DMS53 treated with DMSO at 0.1 percent for 48 hours (cell line): ENCODE measurements around the gene CYP2D6.
"Not testable (repeated sequence)": the region's sequence is repeated elsewhere in the genome, so short reads cannot be mapped to it uniquely, and the experiment has no call there.

Source experiments
- DNase-seq: peaks from one replicate; lab custom pipeline; 2025; ENCODE audit not compliant: unreplicated experiment; lab: John Stamatoyannopoulos, UW

CYP2D6 gene

GRCh38 chr22:42134100-42135020 lies 3.8 kb upstream of the CYP2D6 start:
- DNase-seq = no peak

DNA sequence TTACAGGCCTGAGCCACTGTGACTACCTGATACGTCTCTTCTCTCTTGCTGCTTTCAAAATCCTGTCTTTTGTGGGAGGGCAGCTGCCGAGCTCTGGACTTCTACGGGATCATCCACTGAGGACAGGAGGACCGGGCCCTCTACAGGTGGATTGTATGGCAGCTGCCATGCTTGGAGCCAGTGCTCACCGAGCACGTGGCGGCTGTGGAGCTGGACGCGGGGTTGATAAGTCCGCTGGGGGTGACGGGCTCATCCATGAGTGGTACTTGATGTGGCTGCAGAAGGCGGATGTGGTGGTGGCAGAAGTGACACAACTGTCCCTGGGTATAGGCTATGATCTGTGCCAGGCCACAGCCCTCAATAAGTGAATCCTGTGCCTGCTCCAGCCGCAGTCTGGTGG lies 1.8 kb upstream of the CYP2D6 start:
- no peak for DNase-seq

- no peak for DNase-seq
Observed at GRCh38 chr22:42131562-42131961, 952 bp upstream of the CYP2D6 start.

DNA sequence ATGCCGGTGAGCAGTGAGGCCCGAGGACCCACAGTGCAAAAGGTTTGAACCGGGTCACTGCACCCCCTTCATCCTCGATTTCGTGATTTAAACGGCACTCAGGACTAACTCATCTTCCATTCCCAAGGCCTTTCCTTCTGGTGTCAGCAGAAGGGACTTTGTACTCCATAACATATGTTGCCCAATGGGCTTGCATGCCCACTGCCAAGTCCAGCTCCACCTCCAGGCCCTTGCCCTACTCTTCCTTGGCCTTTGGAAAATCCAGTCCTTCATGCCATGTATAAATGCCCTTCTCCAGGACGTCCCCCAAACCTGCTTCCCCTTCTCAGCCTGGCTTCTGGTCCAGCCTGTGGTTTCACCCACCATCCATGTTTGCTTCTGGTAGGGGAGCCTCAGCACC lies 428 bp downstream of the CYP2D6 start:
- not testable (repeated sequence) for DNase-seq

- not testable (repeated sequence) for DNase-seq
Observed at GRCh38 chr22:42128776-42129694, 1.6 kb downstream of the CYP2D6 start.

DNA sequence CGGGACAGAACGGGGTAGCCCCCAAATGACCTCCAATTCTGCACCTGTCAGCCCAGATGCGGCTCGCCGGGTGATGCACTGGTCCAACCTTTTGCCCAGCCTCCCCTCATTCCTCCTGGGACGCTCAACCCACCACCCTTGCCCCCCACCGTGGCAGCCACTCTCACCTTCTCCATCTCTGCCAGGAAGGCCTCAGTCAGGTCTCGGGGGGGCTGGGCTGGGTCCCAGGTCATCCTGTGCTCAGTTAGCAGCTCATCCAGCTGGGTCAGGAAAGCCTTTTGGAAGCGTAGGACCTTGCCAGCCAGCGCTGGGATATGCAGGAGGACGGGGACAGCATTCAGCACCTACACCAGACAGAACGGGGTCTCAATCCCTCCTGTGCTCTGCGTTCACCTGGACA lies 2.6 kb downstream of the CYP2D6 start:
- not testable (repeated sequence) for DNase-seq

DNA sequence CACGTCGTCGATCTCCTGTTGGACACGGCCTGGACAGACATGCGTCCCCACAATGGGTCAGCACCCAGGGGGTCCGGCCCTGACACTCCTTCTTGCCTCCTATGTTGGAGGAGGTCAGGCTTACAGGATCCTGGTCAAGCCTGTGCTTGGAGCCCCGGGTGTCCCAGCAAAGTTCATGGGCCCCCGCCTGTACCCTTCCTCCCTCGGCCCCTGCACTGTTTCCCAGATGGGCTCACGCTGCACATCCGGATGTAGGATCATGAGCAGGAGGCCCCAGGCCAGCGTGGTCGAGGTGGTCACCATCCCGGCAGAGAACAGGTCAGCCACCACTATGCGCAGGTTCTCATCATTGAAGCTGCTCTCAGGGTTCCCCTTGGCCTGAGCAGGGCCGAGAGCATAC lies 3.0 kb downstream of the CYP2D6 start:
- DNase-seq = no peak

- not testable (repeated sequence) for DNase-seq
Observed at GRCh38 chr22:42123529-42123928, 7.1 kb downstream of the CYP2D6 start.

DNA sequence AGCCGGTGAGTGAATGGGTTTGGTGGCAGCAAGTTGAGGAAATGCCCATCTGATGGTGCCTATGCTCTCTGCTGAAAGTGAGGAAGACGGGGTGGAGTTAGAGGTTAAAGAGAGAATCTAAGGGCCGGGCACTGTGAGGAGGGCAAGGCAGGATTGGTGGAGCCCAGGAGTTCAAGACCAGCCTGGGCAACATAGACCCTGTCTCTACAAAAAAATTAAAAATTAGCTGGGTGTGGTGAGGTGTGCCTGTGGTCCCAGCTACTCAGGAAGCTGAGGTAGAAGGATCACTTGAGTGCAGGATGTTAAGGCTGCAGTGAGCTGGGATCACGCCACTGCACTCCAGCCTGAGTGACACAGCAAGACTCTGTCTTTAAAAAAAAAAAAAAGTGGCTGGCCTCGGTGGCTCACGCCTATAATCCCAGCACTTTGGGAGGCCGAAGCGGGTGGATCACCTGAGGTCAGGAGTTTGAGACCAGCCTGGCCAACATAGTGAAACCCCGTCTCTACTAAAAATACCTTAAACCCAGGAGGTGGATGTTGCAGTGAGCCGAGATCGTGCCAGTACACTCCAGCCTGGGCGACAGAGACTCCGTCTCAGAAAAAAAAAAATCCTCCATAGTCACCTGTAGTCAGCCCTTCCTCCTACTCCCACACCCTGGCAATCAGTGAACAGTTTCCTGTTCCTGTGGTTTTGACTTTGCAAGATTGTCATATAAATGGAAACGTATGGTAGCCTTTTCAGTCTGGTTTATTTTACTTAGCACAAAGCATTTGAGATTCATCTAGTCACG lies 10.2 kb downstream of the CYP2D6 start:
- not testable (repeated sequence) for DNase-seq

DNA sequence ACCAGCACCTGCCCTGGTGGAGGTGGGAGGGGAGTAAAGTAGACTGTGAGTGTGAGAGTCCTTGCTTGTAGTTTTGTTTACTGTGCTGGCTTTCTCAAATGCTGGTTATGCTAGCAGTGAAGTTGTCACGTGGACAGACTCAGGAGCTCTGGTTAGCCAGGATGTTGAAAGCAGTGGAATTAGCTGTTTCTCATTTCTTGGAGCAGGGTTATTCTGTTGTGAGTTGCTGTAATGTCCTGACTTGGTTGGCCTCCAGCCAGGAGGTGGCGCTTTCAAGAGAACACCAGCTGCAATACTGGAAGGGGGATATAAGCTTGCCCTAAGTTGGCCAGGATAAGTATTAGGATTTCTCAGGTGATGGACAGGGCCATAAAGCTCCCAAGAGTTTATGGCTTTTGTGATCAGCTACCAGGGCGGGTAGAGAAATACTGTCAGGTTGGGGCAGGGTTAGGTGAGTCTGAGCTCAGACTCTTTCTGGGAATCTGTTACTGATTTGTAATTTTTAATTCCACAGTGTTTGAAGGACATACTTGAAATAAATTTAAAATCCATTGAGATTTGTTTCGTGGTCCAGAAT lies 13.7 kb downstream of the CYP2D6 start:
- DNase-seq = no peak

- DNase-seq = not testable (repeated sequence)
Observed at GRCh38 chr22:42115420-42115830, 15.2 kb downstream of the CYP2D6 start.

DNA sequence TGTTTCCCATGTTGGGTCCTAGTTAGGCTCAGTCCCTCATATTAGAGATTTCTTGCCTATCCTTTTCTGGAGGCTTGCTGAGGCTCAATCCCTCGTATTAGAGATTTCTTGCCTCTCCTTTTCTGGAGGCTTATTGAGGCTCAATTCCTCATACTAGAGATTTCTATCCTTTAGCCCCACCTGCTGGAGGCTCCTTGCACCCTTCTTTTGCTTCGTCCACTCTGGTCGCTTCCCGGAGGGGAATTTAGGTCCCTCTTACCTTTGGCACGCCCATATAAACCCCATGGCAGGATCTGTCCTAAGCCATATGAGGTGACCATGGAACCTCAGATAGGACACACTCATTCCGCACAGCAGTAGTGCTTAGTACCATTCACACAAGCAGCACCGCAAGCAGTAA lies 15.9 kb downstream of the CYP2D6 start:
- no peak for DNase-seq

DNA sequence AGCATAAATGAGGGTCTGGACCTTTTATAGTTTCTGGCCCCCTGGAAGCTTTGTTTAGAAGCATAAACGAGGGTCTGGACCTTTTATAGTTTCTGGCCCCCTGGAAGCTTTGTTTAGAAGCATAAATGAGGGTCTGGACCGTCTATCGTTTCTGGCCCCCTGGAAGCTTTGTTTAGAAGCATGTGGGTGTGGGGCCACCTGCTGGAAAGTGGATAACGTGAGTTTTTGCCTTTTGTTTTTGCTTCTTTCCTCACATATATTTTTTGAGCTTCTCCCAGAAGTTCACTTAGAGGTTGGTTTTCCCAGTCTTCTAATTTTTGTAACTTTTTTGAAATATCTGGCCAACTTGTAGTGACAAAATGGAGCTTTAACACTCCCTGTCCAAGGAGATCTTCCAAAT lies 17.8 kb downstream of the CYP2D6 start:
- DNase-seq = not testable (repeated sequence)

DNA sequence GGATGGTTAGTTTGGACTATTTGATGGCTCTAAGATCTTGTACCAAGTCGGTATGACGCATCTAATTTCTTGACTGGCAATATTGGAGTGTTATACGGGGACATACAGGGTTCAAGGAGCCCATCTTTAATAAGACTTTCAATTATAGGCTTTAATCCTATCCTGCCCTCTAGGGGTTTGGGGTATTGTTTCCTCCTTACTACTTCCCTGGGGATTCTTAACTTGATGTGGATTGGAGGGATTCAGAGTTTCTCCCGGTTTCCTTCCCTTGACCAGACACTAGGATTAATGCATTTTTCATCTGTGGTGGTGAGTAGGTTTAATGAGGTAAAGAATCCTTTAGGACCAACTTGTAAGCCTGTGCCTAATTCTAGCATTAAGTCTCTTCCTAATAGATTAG lies 18.8 kb downstream of the CYP2D6 start:
- DNase-seq = no peak

GRCh38 chr22:42108848-42109247 lies 21.8 kb downstream of the CYP2D6 start:
- DNase-seq = no peak

DNA sequence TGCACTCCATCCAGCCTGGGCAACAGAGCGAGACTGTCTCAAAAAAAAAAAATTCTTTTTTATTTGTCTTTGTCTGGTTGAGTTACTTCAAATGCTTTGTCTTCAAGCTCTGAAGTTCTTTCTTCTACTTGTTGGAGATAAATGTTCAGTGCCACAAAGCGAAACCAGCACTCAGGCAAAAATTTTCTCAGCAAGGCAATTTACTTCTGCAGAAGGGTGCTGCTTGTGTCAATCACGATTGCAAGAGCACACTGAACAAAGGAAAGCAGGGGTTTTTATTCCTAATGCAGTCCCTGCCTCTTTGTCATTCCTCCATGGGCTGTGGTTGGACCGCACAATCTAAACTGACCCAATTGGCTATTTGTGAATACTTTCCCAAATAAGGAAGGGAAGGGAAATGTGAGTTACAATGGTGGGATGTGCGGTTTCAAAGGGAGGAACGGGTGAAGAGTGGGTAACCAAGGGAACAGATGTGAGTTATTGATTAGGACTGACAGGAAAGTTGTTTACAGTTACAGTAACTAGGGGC lies 26.2 kb downstream of the CYP2D6 start:
- not testable (repeated sequence) for DNase-seq

- DNase-seq = no peak
Observed at GRCh38 chr22:42101199-42101598, 29.4 kb downstream of the CYP2D6 start.

- no peak for DNase-seq
Observed at GRCh38 chr22:42091455-42091782, 39.2 kb downstream of the CYP2D6 start.

DNA sequence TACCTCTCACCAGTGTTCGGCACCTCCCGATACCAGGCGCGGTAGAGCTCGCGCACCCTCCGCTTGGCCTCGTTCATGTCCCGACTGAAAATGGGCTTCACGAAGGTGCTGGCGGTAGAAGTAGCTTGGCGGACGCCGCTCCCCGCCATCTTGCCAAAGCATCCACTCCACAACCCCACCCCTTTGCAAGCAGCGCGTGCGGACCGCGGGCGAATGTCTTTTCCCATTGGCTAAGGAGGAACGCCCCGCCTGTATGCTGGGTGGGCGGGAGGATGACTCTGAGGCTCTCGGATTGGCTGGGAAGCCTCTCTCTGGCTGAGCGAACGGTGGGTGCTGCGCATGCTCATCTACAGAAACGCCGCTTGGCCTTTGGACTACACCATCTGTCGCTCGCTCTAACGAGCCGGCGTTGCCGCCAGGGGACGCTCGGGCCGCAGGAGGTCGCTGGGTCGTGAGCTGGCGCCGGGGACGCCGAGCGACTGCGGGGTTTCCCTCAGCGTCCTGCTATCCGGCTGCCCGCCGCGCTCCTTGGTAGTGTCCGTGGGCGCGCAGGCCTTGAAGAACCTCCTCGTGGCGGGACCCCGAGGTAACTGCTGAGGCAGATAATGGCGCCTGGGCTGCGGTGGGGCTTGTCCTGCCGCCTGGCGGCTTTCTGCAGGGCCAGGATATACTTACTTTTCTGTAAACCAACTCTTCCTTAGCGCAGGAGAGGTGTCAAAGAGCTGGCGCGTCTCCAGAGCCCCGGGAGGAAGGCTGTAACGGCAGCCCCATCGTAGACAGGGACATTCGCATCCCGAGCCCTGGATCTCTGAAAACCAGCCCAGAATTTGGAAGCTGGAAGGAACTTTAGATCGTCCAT lies 39.8 kb downstream of the CYP2D6 start, which contains the start of gene NDUFA6:
Gene NDUFA6 (minus strand): TSS at position 177 of the 859 bp plus-strand sequence. CDS start 28 bp downstream, at position 149.
- DNase-seq = peak; percentile 96
